NCI-H146 (cell line): ENCODE results near the gene DPEP1.
"Not testable (repeated sequence)": the region's sequence is repeated elsewhere in the genome, so short reads cannot be mapped to it uniquely, and the experiment has no call there.

ENCODE experiments used
- DNase-seq: peaks from one replicate; lab custom pipeline; 2025; lab: John Stamatoyannopoulos, UW

The DPEP1 gene

GRCh38 chr16:89577055-89577759 is 36.2 kb upstream of the DPEP1 start:
- DNase-seq = no peak

DNA sequence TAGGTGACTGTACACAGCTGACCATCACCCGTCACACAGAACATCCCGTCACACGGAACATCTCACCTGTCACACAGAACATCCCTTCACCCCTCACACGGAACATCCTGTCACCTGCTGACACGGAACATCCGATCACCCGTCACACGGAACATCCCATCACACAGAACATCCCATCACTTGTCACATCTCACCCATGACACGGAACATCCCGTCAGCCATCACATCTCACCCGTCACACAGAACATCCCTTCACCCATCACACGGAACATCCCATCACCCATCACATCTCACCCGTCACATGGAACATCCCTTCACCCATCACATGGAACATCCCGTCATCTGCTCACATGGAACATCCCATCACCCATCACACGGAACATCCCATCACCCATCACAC is 34.1 kb upstream of the DPEP1 start:
- no peak for DNase-seq

- DNase-seq = no peak
Measured at GRCh38 chr16:89581045-89581695, 32.3 kb upstream of the DPEP1 start.

GRCh38 chr16:89581861-89582563 is 31.4 kb upstream of the DPEP1 start:
- no peak for DNase-seq

GRCh38 chr16:89582614-89583196 is 30.7 kb upstream of the DPEP1 start:
- DNase-seq = no peak

DNA sequence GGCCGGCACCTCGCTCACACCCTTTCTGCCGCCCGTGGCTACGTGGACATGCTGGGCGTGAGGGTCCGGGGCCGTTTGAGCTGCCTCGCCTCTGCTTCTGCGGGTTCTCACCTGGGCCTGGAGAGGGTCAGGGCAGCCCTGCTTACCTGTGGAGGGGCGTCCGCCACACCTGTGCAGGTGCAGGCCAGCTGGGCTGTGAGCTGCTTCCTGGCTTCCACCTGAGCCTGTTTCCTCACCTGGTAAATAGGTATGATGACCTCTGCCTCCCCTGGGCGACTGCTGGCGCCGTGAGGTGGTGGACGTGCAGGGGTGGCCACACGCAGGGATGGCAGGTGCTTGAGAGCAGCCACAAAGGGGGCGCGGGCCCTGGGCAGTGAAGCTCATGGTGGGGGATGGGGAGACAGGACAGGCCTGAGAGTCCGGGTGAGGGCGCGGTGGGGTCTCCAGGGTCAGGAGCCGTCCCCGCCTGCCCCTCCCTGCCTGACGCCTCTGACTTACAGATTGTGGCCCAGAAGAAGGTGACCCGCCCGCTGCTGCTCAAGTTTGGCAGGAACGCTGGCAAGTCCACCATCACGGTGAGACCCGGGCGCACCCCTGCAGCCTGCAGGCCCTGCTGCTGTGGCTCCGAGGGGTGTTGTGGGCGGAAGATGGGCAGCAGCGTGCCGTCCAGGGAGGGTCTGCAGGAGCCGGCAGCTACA is 30.1 kb upstream of the DPEP1 start:
- no peak for DNase-seq

DNA sequence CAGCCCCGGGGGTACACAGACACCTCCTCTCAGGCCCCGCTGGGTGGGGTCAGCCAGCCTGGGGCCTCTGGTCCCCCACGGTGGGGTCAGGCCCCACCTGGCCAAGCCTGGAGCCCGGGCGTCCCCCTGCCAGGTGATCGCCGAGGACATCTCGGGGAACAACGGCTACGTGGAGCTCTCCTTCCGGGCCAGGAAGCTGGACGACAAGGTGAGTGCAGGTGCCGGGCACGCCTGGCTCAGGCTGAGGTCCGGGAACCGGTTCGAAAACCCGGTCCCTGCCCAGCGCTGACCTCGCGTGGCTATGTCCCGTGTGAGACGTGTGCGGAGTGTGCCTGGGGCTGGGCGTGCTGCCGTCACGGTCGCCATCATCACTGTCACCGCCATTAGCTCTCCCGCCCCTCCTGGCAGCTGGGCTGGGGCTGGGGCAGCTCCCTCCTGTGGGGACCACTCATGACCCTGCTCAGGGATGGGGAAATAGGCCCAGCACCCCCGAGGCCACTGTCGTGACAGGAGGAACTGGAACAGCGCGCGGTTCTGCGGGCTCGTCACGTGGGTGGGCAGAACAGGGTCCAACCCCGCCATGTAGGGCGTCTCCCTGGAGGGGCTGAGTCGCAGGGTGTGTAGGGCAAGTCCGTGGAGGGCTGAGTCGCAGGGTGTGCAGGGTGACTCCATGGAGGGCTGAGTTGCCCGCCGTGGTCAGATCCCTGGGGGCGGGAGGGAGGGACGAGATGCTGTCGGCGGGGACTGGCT is 29.4 kb upstream of the DPEP1 start:
- DNase-seq = no peak

GRCh38 chr16:89584768-89585549 is 28.5 kb upstream of the DPEP1 start:
- DNase-seq = no peak

- no peak for DNase-seq
Measured at GRCh38 chr16:89586218-89586617, 27.2 kb upstream of the DPEP1 start.

GRCh38 chr16:89586853-89587252 is 26.6 kb upstream of the DPEP1 start:
- no peak for DNase-seq

DNA sequence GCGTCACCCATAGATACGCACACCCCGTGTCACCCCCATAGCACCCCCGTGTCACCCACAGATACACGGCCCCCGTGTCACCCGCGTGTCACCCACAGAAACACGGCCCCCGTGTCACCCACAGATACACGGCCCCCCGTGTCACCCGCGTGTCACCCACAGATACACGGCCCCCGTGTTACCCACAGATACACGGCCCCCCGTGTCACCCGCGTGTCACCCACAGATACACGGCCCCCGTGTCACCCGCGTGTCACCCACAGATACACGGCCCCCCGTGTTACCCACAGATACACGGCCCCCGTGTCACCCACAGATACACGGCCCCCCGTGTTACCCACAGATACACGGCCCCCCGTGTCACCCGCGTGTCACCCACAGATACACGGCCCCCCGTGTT is 25.8 kb upstream of the DPEP1 start:
- DNase-seq = not testable (repeated sequence)

GRCh38 chr16:89588413-89589109 is 24.9 kb upstream of the DPEP1 start:
- DNase-seq = no peak

DNA sequence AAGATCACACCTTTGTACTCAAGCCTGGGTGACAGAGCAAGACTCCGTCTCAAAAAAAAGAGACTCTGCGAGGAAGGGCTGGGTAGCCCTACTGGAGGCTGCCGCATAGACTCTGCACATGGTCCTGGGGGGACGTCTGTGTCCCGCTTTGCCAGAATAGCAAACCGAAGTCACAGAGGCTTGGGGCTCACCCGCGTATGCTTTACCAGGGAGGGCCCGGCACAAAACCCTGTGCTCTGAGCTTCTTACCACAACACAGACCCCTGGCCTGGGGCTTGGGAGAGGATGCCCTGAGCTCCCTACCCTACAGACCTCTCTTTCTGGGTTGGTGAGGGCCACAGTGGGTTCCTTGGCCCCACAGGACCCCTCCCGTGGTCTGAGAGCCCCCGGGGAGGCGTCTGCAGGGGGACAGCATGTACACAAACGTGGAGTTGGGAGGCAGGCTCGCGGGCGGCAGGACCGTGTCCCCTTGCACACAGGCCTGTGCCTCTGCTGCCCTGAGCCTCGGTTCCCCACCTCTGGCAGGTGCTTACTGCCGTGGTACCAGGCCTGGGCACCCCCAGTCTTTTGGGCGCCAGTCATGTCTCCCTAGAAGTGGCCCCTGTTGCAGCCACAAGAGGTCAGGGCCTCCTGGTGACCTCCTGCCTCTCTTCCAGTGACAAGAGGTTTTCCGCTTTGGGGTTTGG is 24.1 kb upstream of the DPEP1 start:
- DNase-seq = no peak

DNA sequence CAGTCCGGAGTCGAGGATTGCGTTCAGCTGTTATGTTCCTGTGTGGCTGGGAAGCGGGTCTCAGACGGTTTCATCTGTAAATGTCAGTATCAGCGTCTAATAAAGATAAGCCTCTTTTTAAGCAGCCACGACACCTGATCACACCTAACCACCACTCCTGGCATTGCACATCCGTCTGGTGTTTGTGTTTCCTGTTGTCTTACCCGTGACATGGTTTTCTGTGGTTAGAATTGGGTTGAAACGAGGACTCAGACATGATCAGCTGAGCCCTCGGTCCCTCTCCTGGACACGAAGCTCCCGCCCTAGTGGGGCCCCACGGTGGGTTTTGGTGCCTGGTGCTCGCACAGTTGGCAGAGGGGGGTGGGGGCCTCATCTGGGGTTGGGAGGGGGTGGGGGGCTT is 19.6 kb upstream of the DPEP1 start:
- no peak for DNase-seq

GRCh38 chr16:89595330-89596060 is 17.9 kb upstream of the DPEP1 start:
- no peak for DNase-seq

- no peak for DNase-seq
Measured at GRCh38 chr16:89596061-89596689, 17.3 kb upstream of the DPEP1 start.

- DNase-seq = no peak
Measured at GRCh38 chr16:89596957-89597649, 16.3 kb upstream of the DPEP1 start.

- no peak for DNase-seq
Measured at GRCh38 chr16:89598199-89598598, 15.2 kb upstream of the DPEP1 start.
